HepG2 (cell line): ENCODE data around the gene CCNG1. TPM values are rescaled to one million over a fixed set of nuclear protein-coding genes. Genes with fewer than 3 reads are reported as not detected.

ENCODE experiments used
- ATM ChIP-seq: fragments of 450-650 bp; IDR thresholded peaks from 2 replicates; pipeline ENCODE4 v1.7.1; 2017; ENCODE audit warnings: mild to moderate bottlenecking, borderline replicate concordance
- CEBPZ ChIP-seq: IDR thresholded peaks from 2 replicates; pipeline ENCODE4 v1.6.1; 2012; ENCODE audit warnings: low read length, improper control_type of control experiment
- GTF2F1 ChIP-seq: fragments of 150-350 bp; IDR thresholded peaks from 2 replicates; pipeline ENCODE4 v1.6.1; 2014; ENCODE audit warnings: low read length
- KAT8 ChIP-seq: IDR thresholded peaks from 2 replicates; pipeline ENCODE4 v1.6.1; 2016; ENCODE audit warnings: missing genetic modification reagents, missing compliant biosample characterization
- KDM4B ChIP-seq: sonication (generic); formaldehyde crosslinking; IDR thresholded peaks from 2 replicates; pipeline ENCODE4 v1.4.0; 2020; ENCODE audit warnings: missing genetic modification reagents
- MAF1 ChIP-seq: sonication (generic); formaldehyde crosslinking; IDR thresholded peaks from 2 replicates; pipeline ENCODE4 v1.5.0; 2020; ENCODE audit warnings: missing genetic modification reagents, borderline replicate concordance
- NCOA2 ChIP-seq: sonication (generic); formaldehyde crosslinking; IDR thresholded peaks from 2 replicates; pipeline ENCODE4 v1.8.0; 2022; ENCODE audit warnings: inconsistent platforms
- NR1H2 ChIP-seq: sonication (generic); formaldehyde crosslinking; IDR thresholded peaks from 2 replicates; pipeline ENCODE4 v1.8.1; 2022; ENCODE audit warnings: low read depth, missing genetic modification reagents, borderline replicate concordance
- RFXANK ChIP-seq: IDR thresholded peaks from 2 replicates; pipeline ENCODE4 v1.6.1; 2016
- SRF ChIP-seq: IDR thresholded peaks from 2 replicates; pipeline ENCODE4 v1.6.1; 2011; ENCODE audit warnings: mild to moderate bottlenecking, low read depth, low read length, moderate library complexity
- TBP ChIP-seq: sonication (generic); formaldehyde crosslinking; IDR thresholded peaks from 2 replicates; pipeline ENCODE4 v1.5.0; 2020; ENCODE audit warnings: missing genetic modification reagents
- TFE3 ChIP-seq: IDR thresholded peaks from 2 replicates; pipeline ENCODE4 v1.6.1; 2016
- ZNF230 ChIP-seq: sonication (generic); formaldehyde crosslinking; IDR thresholded peaks from 2 replicates; pipeline ENCODE4 v1.4.0; 2020; ENCODE audit warnings: mild to moderate bottlenecking, missing genetic modification reagents
- ZNF577 ChIP-seq: sonication (generic); formaldehyde crosslinking; IDR thresholded peaks from 2 replicates; pipeline ENCODE4 v1.4.0; 2020; ENCODE audit warnings: mild to moderate bottlenecking, low read depth, missing genetic modification reagents, borderline replicate concordance
- ZNF782 ChIP-seq: sonication (generic); formaldehyde crosslinking; IDR thresholded peaks from 2 replicates; pipeline ENCODE4 v1.4.0; 2020; ENCODE audit warnings: missing genetic modification reagents, mild to moderate bottlenecking, borderline replicate concordance
- ZNF891 ChIP-seq: sonication (generic); formaldehyde crosslinking; IDR thresholded peaks from 2 replicates; pipeline ENCODE4 v1.5.0; 2020; ENCODE audit warnings: mild to moderate bottlenecking, missing genetic modification reagents
- polyA plus RNA-seq, 8 experiments: library from polyadenylated mRNA; depleted of rRNA in 3 of 8; stranded (reverse) in 7 of 8; unstranded in 1 of 8; fragments of >200 nt; fragmentation: Illumina TruSeq in 4 of 8; extraction: Trizol in 4 of 8; gene quantifications; 2 replicates each; pipeline versions ENCODE4 v1.2.1 to v1.2.3, GENCODE V29; 2011 to 2016; ENCODE audit warnings: low read depth in 4 of 8, missing spikeins in 1 of 8, mixed read lengths in 1 of 8; ENCODE audit not compliant: insufficient read depth in 1 of 8
- total RNA-seq, 5 experiments: library from RNA; depleted of rRNA; stranded (reverse); fragments of >200 nt; fragmentation: Illumina TruSeq; extraction: Trizol; gene quantifications; 2 replicates each; pipeline ENCODE4 v1.2.3, GENCODE V29; 2016; ENCODE audit warnings: low read depth in 1 of 5
- TF ChIP-seq, protein P1 (sequence below): sonication (generic); formaldehyde crosslinking; IDR thresholded peaks from 2 replicates; pipeline ENCODE4 v1.5.0; 2020; ENCODE audit warnings: mild to moderate bottlenecking, missing genetic modification reagents
- TF ChIP-seq, protein P2 (sequence below): sonication (generic); formaldehyde crosslinking; IDR thresholded peaks from 2 replicates; pipeline ENCODE4 v1.5.0; 2020; ENCODE audit warnings: missing genetic modification reagents
- TF ChIP-seq, protein P3 (sequence below): IDR thresholded peaks from 2 replicates; pipeline ENCODE4 v1.6.1; 2016; ENCODE audit warnings: missing compliant biosample characterization, missing genetic modification reagents, borderline replicate concordance
- TF ChIP-seq, protein P4 (sequence below): sonication (generic); formaldehyde crosslinking; IDR thresholded peaks from 2 replicates; pipeline ENCODE4 v1.4.0; 2020; ENCODE audit warnings: mild to moderate bottlenecking, missing genetic modification reagents

The CCNG1 gene
- total and polyA plus RNA-seq, 2 of the 13 experiments (the other 11 are each of a cell fraction or from before 2014, with no cell fraction given) = 181 to 353 TPM

- TF ChIP-seq, protein P1, sequence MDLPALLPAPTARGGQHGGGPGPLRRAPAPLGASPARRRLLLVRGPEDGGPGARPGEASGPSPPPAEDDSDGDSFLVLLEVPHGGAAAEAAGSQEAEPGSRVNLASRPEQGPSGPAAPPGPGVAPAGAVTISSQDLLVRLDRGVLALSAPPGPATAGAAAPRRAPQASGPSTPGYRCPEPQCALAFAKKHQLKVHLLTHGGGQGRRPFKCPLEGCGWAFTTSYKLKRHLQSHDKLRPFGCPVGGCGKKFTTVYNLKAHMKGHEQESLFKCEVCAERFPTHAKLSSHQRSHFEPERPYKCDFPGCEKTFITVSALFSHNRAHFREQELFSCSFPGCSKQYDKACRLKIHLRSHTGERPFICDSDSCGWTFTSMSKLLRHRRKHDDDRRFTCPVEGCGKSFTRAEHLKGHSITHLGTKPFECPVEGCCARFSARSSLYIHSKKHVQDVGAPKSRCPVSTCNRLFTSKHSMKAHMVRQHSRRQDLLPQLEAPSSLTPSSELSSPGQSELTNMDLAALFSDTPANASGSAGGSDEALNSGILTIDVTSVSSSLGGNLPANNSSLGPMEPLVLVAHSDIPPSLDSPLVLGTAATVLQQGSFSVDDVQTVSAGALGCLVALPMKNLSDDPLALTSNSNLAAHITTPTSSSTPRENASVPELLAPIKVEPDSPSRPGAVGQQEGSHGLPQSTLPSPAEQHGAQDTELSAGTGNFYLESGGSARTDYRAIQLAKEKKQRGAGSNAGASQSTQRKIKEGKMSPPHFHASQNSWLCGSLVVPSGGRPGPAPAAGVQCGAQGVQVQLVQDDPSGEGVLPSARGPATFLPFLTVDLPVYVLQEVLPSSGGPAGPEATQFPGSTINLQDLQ (CRISPR knock-in tag) = peak; percentile 86
- TF ChIP-seq, protein P2, sequence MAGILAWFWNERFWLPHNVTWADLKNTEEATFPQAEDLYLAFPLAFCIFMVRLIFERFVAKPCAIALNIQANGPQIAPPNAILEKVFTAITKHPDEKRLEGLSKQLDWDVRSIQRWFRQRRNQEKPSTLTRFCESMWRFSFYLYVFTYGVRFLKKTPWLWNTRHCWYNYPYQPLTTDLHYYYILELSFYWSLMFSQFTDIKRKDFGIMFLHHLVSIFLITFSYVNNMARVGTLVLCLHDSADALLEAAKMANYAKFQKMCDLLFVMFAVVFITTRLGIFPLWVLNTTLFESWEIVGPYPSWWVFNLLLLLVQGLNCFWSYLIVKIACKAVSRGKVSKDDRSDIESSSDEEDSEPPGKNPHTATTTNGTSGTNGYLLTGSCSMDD (CRISPR knock-in tag) = no peak
- TF ChIP-seq SRF (no peak), TBP (CRISPR knock-in tag) (no peak), TFE3 (peak; percentile 51; the same call in 1 of the 2 replicates), CEBPZ (no peak), NCOA2 (CRISPR knock-in tag) (no peak), ZNF782 (no peak; the same call in none of the 2 replicates), KDM4B (CRISPR knock-in tag) (0 out of 2 replicates have a peak, but pooled peaks have one; percentile 61), ATM (no peak), GTF2F1 (no peak), RFXANK (CRISPR knock-in tag) (peak; percentile 42; the same call in 1 of the 2 replicates), MAF1 (no peak), ZNF230 (CRISPR knock-in tag) (peak; percentile 93; the same call in 1 of the 2 replicates), ZNF891 (peak; percentile 93; the same call in 1 of the 2 replicates), NR1H2 (CRISPR knock-in tag) (no peak), KAT8 (CRISPR knock-in tag) (peak; percentile 76; the same call in 1 of the 2 replicates), ZNF577 (CRISPR knock-in tag) (no peak)
- TF ChIP-seq, protein P3, sequence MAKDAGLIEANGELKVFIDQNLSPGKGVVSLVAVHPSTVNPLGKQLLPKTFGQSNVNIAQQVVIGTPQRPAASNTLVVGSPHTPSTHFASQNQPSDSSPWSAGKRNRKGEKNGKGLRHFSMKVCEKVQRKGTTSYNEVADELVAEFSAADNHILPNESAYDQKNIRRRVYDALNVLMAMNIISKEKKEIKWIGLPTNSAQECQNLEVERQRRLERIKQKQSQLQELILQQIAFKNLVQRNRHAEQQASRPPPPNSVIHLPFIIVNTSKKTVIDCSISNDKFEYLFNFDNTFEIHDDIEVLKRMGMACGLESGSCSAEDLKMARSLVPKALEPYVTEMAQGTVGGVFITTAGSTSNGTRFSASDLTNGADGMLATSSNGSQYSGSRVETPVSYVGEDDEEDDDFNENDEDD = peak; percentile 57; the same call in 1 of the 2 replicates
- TF ChIP-seq, protein P4, sequence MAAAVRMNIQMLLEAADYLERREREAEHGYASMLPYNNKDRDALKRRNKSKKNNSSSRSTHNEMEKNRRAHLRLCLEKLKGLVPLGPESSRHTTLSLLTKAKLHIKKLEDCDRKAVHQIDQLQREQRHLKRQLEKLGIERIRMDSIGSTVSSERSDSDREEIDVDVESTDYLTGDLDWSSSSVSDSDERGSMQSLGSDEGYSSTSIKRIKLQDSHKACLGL = peak; percentile 89
Observed at GRCh38 chr5:163459819-163460561, 22.6 kb downstream of the CCNG1 start, which contains the start of gene NUDCD2 (continued).
